GM23248 (cell line): ENCODE results near the gene PAFAH1B1. TPM values are rescaled to one million over a fixed set of nuclear protein-coding genes. Genes with fewer than 3 reads are reported as not detected.

Experiments used
- DNase-seq: peaks from one replicate; pipeline ENCODE4 v3.0.0-alpha.2; 2015
- H2AFZ ChIP-seq: fragments of 200-600 bp; sonication (generic); 2 replicates; pipeline ENCODE4 v1.6.1; 2016; ENCODE audit warnings: antibody characterized with exemption
- H3F3A ChIP-seq: fragments of 200-600 bp; sonication (generic); 2 replicates; pipeline ENCODE4 v1.6.1; 2016; ENCODE audit warnings: mild to moderate bottlenecking, antibody characterized with exemption, mixed run types; ENCODE audit not compliant: insufficient read depth
- H3K27ac ChIP-seq: fragments of 200-600 bp; sonication (generic); 2 replicates; pipeline ENCODE4 v1.5.1; 2016; ENCODE audit warnings: mild to moderate bottlenecking
- H3K27me3 ChIP-seq: fragments of 200-600 bp; sonication (generic); replicated peaks from 2 replicates; pipeline ENCODE4 v1.6.1; 2016; ENCODE audit warnings: mild to moderate bottlenecking; ENCODE audit not compliant: insufficient read depth
- H3K36me3 ChIP-seq: fragments of 200-600 bp; sonication (generic); 2 replicates; pipeline ENCODE4 v1.6.1; 2016; ENCODE audit warnings: low read depth, mild to moderate bottlenecking
- H3K4me1 ChIP-seq: fragments of 200-600 bp; sonication (generic); 2 replicates; pipeline ENCODE4 v1.6.1; 2016; ENCODE audit warnings: mild to moderate bottlenecking; ENCODE audit not compliant: insufficient read depth
- H3K4me2 ChIP-seq: fragments of 200-600 bp; sonication (generic); one replicate; pipeline ENCODE4 v1.6.1; 2016; ENCODE audit warnings: mild to moderate bottlenecking; ENCODE audit not compliant: unreplicated experiment
- H3K4me3 ChIP-seq: fragments of 200-600 bp; sonication (generic); 2 replicates; pipeline ENCODE4 v1.5.1; 2016; ENCODE audit warnings: mild to moderate bottlenecking
- H3K79me2 ChIP-seq: fragments of 200-600 bp; sonication (generic); 2 replicates; pipeline ENCODE4 v1.6.1; 2016; ENCODE audit warnings: mild to moderate bottlenecking; ENCODE audit not compliant: insufficient read depth
- H3K9ac ChIP-seq: fragments of 200-600 bp; sonication (generic); 2 replicates; pipeline ENCODE4 v1.6.1; 2016; ENCODE audit warnings: mild to moderate bottlenecking
- H3K9me2 ChIP-seq: fragments of 200-600 bp; sonication (generic); 2 replicates; pipeline ENCODE4 v1.6.1; 2016; ENCODE audit warnings: mixed run types, mild to moderate bottlenecking, moderate library complexity; ENCODE audit not compliant: insufficient read depth
- H3K9me3 ChIP-seq: fragments of 200-600 bp; sonication (generic); one replicate; pipeline ENCODE4 v1.6.1; 2017; ENCODE audit warnings: low read depth
- H4K20me1 ChIP-seq: fragments of 200-600 bp; sonication (generic); 2 replicates; pipeline ENCODE4 v1.6.0; 2016; ENCODE audit not compliant: insufficient read depth
- EZH2 ChIP-seq: fragments of 200-600 bp; sonication (generic); IDR thresholded peaks from 2 replicates; pipeline ENCODE4 v1.6.1; 2018; ENCODE audit warnings: antibody characterized with exemption, mild to moderate bottlenecking; ENCODE audit not compliant: insufficient read depth, poor library complexity, severe bottlenecking
- EZH2phosphoT487 ChIP-seq: fragments of 200-600 bp; sonication (generic); IDR thresholded peaks from 2 replicates; pipeline ENCODE4 v1.6.1; 2018; ENCODE audit warnings: antibody characterized with exemption, moderate library complexity, mild to moderate bottlenecking, low read depth; ENCODE audit not compliant: insufficient read depth
- WGBS, 2 experiments: methylation state at CpG; one replicate each; pipeline ENCODE4 v1.1.6; 2015 to 2017; ENCODE audit warnings: low lambda C conversion rate in 2 of 2, low coverage in 1 of 2; ENCODE audit errors: missing lambda C conversion rate in 2 of 2; 5-methylcytosine and 5-hydroxymethylcytosine counted together
- in situ Hi-C: fragments of 300-500 bp; cut with MboI; formaldehyde crosslinking; loops from 2 replicates; pipeline ENCODE4 v1.15.0; 2020
- polyA plus RNA-seq: library from polyadenylated mRNA; unstranded; fragments of >200 nt; fragmentation: Nextera tagmentation; extraction: Ambion mirVana; gene quantifications from 2 replicates; pipeline ENCODE4 v1.2.1, GENCODE V29; 2016
- total RNA-seq: library from RNA; depleted of rRNA; stranded (reverse); fragments of >200 nt; shearing (Covaris generic); gene quantifications from 2 replicates; pipeline ENCODE4 v1.2.3, GENCODE V29; 2014

PAFAH1B1 gene
- total and polyA plus RNA-seq, 2 experiments from 2014 or later, result 32.5 to 88.7 TPM

GRCh38 chr17:2700030-2700490 lies 106.6 kb downstream of the PAFAH1B1 start:
- DNase-seq, result no peak
- peaks cover 4% of the 10 kb centered on the region; the same call in 1 of the 2 replicates for H3K36me3 ChIP-seq
- in situ Hi-C loops, result no loop called here
- H3K4me1 ChIP-seq, result no peaks in the 10 kb centered on the region
- peaks cover 7% of the 10 kb centered on the region for H3K79me2 ChIP-seq
- no peaks in the 10 kb centered on the region for H3F3A ChIP-seq
- H4K20me1 ChIP-seq, result no peaks in the 10 kb centered on the region
- H3K4me3 ChIP-seq, result no peak overlapping the region
- no peak overlapping the region for H3K4me2 ChIP-seq
- H3K9me3 ChIP-seq, result no peaks in the 10 kb centered on the region
- H3K9ac ChIP-seq, result no peak overlapping the region
- WGBS, 2 experiments, result 91 to 94% methylated on average over 20 of the region's 20 CpGs
- no peak overlapping the region for H2AFZ ChIP-seq
- TF ChIP-seq EZH2phosphoT487 (no peak), EZH2 (no peak)
- H3K9me2 ChIP-seq, result no peaks in the 10 kb centered on the region
- no peaks in the 10 kb centered on the region for H3K27me3 ChIP-seq
- H3K27ac ChIP-seq, result no peak overlapping the region

GRCh38 chr17:2700491-2701141 lies 107.2 kb downstream of the PAFAH1B1 start:
- H3K27me3 ChIP-seq, result no peaks in the 10 kb centered on the region
- no peaks in the 10 kb centered on the region for H3F3A ChIP-seq
- H3K4me3 ChIP-seq, result no peak overlapping the region
- TF ChIP-seq EZH2phosphoT487 (no peak), EZH2 (no peak)
- H3K36me3 ChIP-seq, result peaks cover 4% of the 10 kb centered on the region; the same call in 1 of the 2 replicates
- DNase-seq, result no peak
- H3K79me2 ChIP-seq, result peaks cover 13% of the 10 kb centered on the region
- no peak overlapping the region for H3K27ac ChIP-seq
- H3K9me2 ChIP-seq, result no peaks in the 10 kb centered on the region
- H3K9ac ChIP-seq, result no peak overlapping the region
- in situ Hi-C loops, result no loop called here
- no peak overlapping the region for H2AFZ ChIP-seq
- 91 to 92% methylated on average over 25 to 27 of the region's 27 CpGs for WGBS, 2 experiments
- H3K4me2 ChIP-seq, result no peak overlapping the region
- no peaks in the 10 kb centered on the region for H4K20me1 ChIP-seq
- no peaks in the 10 kb centered on the region for H3K4me1 ChIP-seq
- no peaks in the 10 kb centered on the region for H3K9me3 ChIP-seq

GRCh38 chr17:2701161-2701995 lies 107.9 kb downstream of the PAFAH1B1 start:
- TF ChIP-seq EZH2phosphoT487, result no peak
- TF ChIP-seq EZH2, result no peak
- Histone ChIP-seq H3F3A (no peaks in the 10 kb centered on the region), H3K4me3 (no peak overlapping the region), H3K79me2 (peaks cover 20% of the 10 kb centered on the region), H3K27me3 (no peaks in the 10 kb centered on the region), H3K9ac (no peak overlapping the region), H2AFZ (no peak overlapping the region), H3K9me2 (no peaks in the 10 kb centered on the region), H3K9me3 (no peaks in the 10 kb centered on the region), H3K27ac (no peak overlapping the region), H4K20me1 (no peaks in the 10 kb centered on the region), H3K4me2 (no peak overlapping the region), H3K36me3 (peaks cover 4% of the 10 kb centered on the region; the same call in 1 of the 2 replicates), H3K4me1 (no peaks in the 10 kb centered on the region)
- in situ Hi-C loops, result no loop called here
- WGBS, 2 experiments, result 96 to 97% methylated on average over 31 to 41 of the region's 41 CpGs
- no peak for DNase-seq

- Histone ChIP-seq H3K4me1 (no peaks in the 10 kb centered on the region), H2AFZ (no peak overlapping the region), H4K20me1 (no peaks in the 10 kb centered on the region), H3K9me2 (no peaks in the 10 kb centered on the region), H3K4me2 (no peak overlapping the region), H3K27me3 (no peaks in the 10 kb centered on the region), H3F3A (no peaks in the 10 kb centered on the region), H3K79me2 (peaks cover 28% of the 10 kb centered on the region), H3K27ac (no peak overlapping the region), H3K9me3 (no peaks in the 10 kb centered on the region), H3K9ac (no peak overlapping the region), H3K4me3 (no peak overlapping the region), H3K36me3 (peaks cover 4% of the 10 kb centered on the region; the same call in 1 of the 2 replicates)
- no peak for DNase-seq
- in situ Hi-C loops, result no loop called here
- WGBS, 2 experiments, result 88% methylated on average over 22 of the region's 22 CpGs
- TF ChIP-seq EZH2 (no peak), EZH2phosphoT487 (no peak)
Measured at GRCh38 chr17:2701996-2702741, 108.7 kb downstream of the PAFAH1B1 start.
